HCT116 (cell line): ENCODE results near the gene SMIM36.

Experiments used
- ATF3 ChIP-seq: IDR thresholded peaks from 2 replicates; pipeline ENCODE4 v1.6.1; 2012
- CBX3 ChIP-seq: IDR thresholded peaks from 2 replicates; pipeline ENCODE4 v1.6.1; 2012; ENCODE audit warnings: low read depth
- CEBPB ChIP-seq: IDR thresholded peaks from 2 replicates; pipeline ENCODE4 v1.6.1; 2012; ENCODE audit warnings: low read depth
- CTCF ChIP-seq, 3 experiments: fragments of 200-600 bp in 1 of 3; sonication (generic) in 1 of 3; IDR thresholded peaks in 2 of 3; conservative IDR thresholded peaks in 1 of 3; 2 replicates each; pipeline ENCODE4 v1.5.1; 2012 to 2017; ENCODE audit warnings: low read depth in 2 of 3, low read length in 2 of 3, antibody characterized with exemption in 1 of 3, borderline replicate concordance in 1 of 3, control low read depth in 1 of 3, mild to moderate bottlenecking in 1 of 3, mixed read lengths in 1 of 3, mixed run types in 1 of 3, moderate library complexity in 1 of 3; ENCODE audit not compliant: insufficient read depth in 1 of 3
- EGR1 ChIP-seq: IDR thresholded peaks from 2 replicates; pipeline ENCODE4 v1.6.1; 2012; ENCODE audit warnings: low read depth
- EZH2 ChIP-seq: fragments of 200-600 bp; sonication (generic); IDR thresholded peaks from 2 replicates; pipeline ENCODE4 v1.6.1; 2017; ENCODE audit warnings: antibody characterized with exemption, mixed run types
- EZH2phosphoT487 ChIP-seq: fragments of 200-600 bp; IDR thresholded peaks from 2 replicates; pipeline ENCODE4 v1.6.1; 2018; ENCODE audit warnings: antibody characterized with exemption, borderline replicate concordance
- JUND ChIP-seq: IDR thresholded peaks from 2 replicates; pipeline ENCODE4 v1.6.1; 2012
- MAX ChIP-seq: IDR thresholded peaks from 2 replicates; pipeline ENCODE4 v1.6.1; 2012
- POLR2A ChIP-seq: IDR thresholded peaks from 2 replicates; pipeline ENCODE4 v1.7.0; 2011; ENCODE audit warnings: borderline replicate concordance; ENCODE audit not compliant: insufficient read depth, insufficient read length; ENCODE audit errors: extremely low read depth
- POLR2AphosphoS5 ChIP-seq: IDR thresholded peaks from 2 replicates; pipeline ENCODE4 v1.6.1; 2011; ENCODE audit warnings: mild to moderate bottlenecking, low read depth, low read length, moderate library complexity
- RAD21 ChIP-seq: IDR thresholded peaks from 2 replicates; pipeline ENCODE4 v1.6.1; 2012; ENCODE audit warnings: low read depth, mild to moderate bottlenecking
- SRF ChIP-seq: IDR thresholded peaks from 2 replicates; pipeline ENCODE4 v1.6.1; 2012; ENCODE audit warnings: low read depth
- ZBTB33 ChIP-seq: IDR thresholded peaks from 2 replicates; pipeline ENCODE4 v1.6.1; 2011; ENCODE audit warnings: mild to moderate bottlenecking, low read length, moderate library complexity; ENCODE audit not compliant: insufficient replicate concordance; ENCODE audit errors: extremely low read depth

GRCh38 chr17:55510986-55511721 lies at the start of gene SMIM36:
- TF ChIP-seq CTCF (IDR thresholded peaks at IDR 0.05 in 2 of 3, conservative IDR thresholded peaks at IDR 0.05 in 1 of 3; ENCODE audit: borderline replicate concordance in 1 of 3, insufficient read depth in 1 of 3, low read depth in 2 of 3, low read length in 2 of 3) (no peak), POLR2A (no peak), MAX (no peak), SRF (no peak), EZH2phosphoT487 (no peak), EGR1 (no peak), CBX3 (no peak), CEBPB (no peak), RAD21 (no peak), EZH2 (no peak), ATF3 (no peak), POLR2AphosphoS5 (no peak), ZBTB33 (no peak), JUND (no peak)
